OCI-LY1 (cell line): ENCODE data around the gene GALNT13.

Experiments
- CTCF ChIP-seq: fragments of 200-600 bp; sonication (generic), shearing (Covaris generic); IDR thresholded peaks from 2 replicates; pipeline ENCODE4 v1.5.1; 2017; ENCODE audit warnings: mild to moderate bottlenecking, antibody characterized with exemption, low read length, moderate library complexity, mixed read lengths
- EZH2 ChIP-seq: fragments of 200-600 bp; sonication (generic), shearing (Covaris generic); IDR thresholded peaks from 2 replicates; pipeline ENCODE4 v1.8.0; 2017; ENCODE audit warnings: borderline replicate concordance, mixed run types, mild to moderate bottlenecking, antibody characterized with exemption, low read length, moderate library complexity, mixed read lengths

GRCh38 chr2:153939124-153939796 is 67.5 kb downstream of the GALNT13 start:
- no peak for TF ChIP-seq CTCF
- no peak for TF ChIP-seq EZH2
